NB4 (cell line): ENCODE measurements around the gene SLIT1.

ENCODE experiments used
- DNase-seq: peaks from one replicate; pipeline ENCODE4 v3.0.0; 2010; ENCODE audit warnings: low read depth
- H3K4me3 ChIP-seq: one replicate; pipeline ENCODE4 v1.5.1; 2011; ENCODE audit warnings: mild to moderate bottlenecking, low read depth, low read length, moderate library complexity
- CTCF ChIP-seq: IDR thresholded peaks from one replicate; pipeline ENCODE4 v1.5.1; 2012; ENCODE audit warnings: low read depth, low read length
- MAX ChIP-seq: IDR thresholded peaks from 2 replicates; pipeline ENCODE4 v1.6.1; 2011; ENCODE audit warnings: low read depth, low read length
- MYC ChIP-seq: IDR thresholded peaks from 2 replicates; pipeline ENCODE4 v1.6.1; 2011; ENCODE audit warnings: low read depth, low read length
- POLR2A ChIP-seq: IDR thresholded peaks from 2 replicates; pipeline ENCODE4 v1.6.1; 2011; ENCODE audit warnings: mild to moderate bottlenecking; ENCODE audit not compliant: insufficient read length; ENCODE audit errors: extremely low read depth

SLIT1 gene

GRCh38 chr10:97032624-97033023 lies 153.1 kb downstream of the SLIT1 start:
- no peak for DNase-seq
- no peak overlapping the region for H3K4me3 ChIP-seq
- TF ChIP-seq POLR2A (no peak), MAX (no peak), MYC (no peak), CTCF (no peak)

GRCh38 chr10:97031459-97031858 lies 154.3 kb downstream of the SLIT1 start:
- H3K4me3 ChIP-seq, result no peak overlapping the region
- TF ChIP-seq CTCF (no peak), POLR2A (no peak), MYC (no peak), MAX (no peak)
- no peak for DNase-seq

GRCh38 chr10:97030894-97031293 lies 154.9 kb downstream of the SLIT1 start:
- H3K4me3 ChIP-seq, result no peak overlapping the region
- no peak for TF ChIP-seq MAX
- TF ChIP-seq MYC, result no peak
- TF ChIP-seq CTCF, result no peak
- no peak for TF ChIP-seq POLR2A
- DNase-seq, result no peak

GRCh38 chr10:97029271-97029670 lies 156.5 kb downstream of the SLIT1 start:
- TF ChIP-seq CTCF, result no peak
- no peak for TF ChIP-seq MAX
- TF ChIP-seq POLR2A, result no peak
- TF ChIP-seq MYC, result no peak
- DNase-seq, result no peak
- H3K4me3 ChIP-seq, result no peak overlapping the region

GRCh38 chr10:97028832-97029178 lies 157.0 kb downstream of the SLIT1 start:
- TF ChIP-seq MYC, result no peak
- no peak for TF ChIP-seq POLR2A
- no peak for TF ChIP-seq CTCF
- TF ChIP-seq MAX, result no peak
- no peak overlapping the region for H3K4me3 ChIP-seq
- no peak for DNase-seq
